GM18909 (cell line): Measurements from ENCODE around the gene APOBEC4.
A peak's percentile ranks its signal among the peaks of the same experiment; 100 is the strongest.
"Not testable (repeated sequence)": the region's sequence is repeated elsewhere in the genome, so short reads cannot be mapped to it uniquely, and the experiment has no call there.

Source experiments
- ATAC-seq: cut with Tn5 transposase; IDR thresholded peaks from one replicate; pipeline ENCODE4 v1.9.1; 2021; ENCODE audit warnings: mild to moderate bottlenecking; ENCODE audit not compliant: unreplicated experiment, poor library complexity

The APOBEC4 gene

DNA sequence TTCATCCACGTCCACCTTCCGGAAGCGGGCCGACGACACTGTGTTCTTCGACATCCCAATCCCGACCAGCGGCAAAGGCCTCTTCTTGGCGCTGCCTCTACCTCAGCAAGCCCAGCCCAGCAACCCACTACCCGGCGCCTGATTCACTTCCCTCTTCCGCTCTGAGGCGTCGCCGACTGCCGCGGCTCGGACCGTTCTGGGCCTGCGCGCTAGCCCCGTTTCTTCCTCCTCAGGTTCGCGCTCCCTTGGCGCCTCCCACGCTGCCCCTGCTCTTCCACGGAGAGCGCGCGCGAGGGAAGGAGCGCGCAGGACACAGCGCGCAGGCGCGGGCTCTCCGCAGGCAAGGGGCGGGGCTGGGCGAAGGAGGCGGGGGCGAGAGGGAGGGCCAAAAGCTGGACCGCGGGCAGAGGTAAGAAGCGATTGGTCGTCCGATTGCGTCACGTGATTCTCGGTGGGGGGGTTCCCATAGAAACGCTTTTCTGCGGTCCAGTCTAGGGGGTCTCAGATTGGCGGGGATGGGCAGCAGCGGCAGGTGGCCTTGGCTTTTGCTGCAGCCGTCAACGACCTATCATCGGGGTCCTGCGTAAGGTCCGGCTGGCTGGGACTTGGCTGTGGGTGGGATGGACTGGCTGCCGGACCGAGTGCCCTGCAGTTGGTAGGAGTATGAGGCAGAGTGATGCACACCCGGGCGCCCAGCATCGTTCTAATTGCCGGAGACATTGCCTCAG, 17.3 kb downstream of the APOBEC4 start, which contains the start of gene ARPC5:
Gene ARPC5, minus strand, starts transcription at position 178 of the 728 bp plus-strand sequence. Its CDS starts 124 bp downstream, at position 54.
- peak; percentile 88 for ATAC-seq

DNA sequence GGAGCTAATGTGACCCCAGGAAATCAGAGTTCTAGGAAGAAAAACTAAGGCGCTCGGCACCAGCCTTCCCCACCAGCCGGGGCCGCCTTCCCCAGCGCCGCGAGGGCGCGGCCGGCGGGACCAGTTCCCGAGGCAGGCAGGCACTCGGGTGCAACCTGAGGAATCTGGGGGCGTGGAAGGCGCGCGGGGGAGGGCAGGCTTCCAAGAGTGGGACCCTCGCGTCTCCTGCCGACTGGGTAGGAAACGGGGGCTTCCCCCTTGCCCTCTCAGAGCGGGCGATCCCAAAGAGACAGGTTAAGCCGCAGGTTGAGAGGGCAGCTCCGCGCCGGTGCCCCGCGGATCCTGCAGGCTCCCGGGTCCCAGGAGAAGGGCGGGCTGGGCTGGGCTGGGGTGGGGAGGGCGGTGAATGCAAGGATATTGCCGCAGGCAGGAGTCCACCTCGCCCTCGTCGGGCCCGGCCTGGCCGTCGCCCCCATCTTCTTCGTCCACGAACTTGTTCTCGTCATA, 18.0 kb downstream of the APOBEC4 start:
- ATAC-seq: peak; percentile 4

DNA sequence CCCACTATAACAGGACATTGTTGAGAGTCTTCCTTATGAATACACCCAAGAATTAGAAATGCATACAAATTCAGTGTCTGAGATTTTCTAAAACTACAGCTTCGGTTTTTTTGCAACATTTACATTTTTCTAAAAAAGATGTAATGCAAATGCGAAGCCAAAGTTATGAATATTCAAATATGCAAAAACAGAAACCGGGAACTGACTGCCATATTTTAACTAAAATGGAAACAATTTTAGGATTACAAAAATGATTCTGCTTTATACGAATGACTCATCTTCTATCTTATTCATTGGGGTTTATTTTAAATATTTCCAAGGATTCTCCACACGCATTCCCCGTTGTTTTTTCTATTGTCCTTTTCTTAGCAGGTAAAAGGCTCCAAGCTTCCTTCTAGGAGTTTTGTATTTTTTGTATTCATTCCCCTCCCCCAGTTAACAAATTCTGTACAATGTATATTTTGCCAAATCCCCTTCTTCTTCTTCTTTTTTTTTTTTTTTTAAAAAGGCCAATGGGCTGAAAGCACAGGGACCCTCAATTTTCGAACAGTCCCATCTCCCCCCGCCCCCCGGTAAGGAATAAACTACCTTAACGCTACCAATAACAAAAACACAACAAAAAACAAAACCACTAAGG, 18.6 kb downstream of the APOBEC4 start:
- ATAC-seq: no peak

GRCh38 chr1:183633676-183634343, 19.3 kb downstream of the APOBEC4 start:
- ATAC-seq: peak; percentile 52

DNA sequence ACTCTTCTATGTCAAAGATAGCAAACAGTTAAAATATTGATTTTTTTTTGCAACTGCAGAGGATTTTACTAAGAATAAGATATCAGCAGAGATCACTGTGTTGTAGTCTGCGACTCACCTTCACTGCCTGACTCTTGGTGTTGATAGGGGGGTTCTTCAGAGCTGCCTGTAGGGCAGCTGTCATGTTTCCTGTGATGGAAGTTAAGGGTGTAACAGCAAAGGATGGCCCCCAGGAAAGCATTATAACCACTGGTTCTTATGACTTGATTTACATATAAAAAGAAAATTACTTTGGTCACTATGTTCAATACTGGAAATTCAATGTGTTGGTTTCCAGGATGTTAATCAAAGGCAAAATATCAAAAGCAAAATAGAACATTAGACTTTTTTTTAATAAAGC, 20.2 kb downstream of the APOBEC4 start:
- no peak for ATAC-seq

GRCh38 chr1:183632114-183632513, 21.0 kb downstream of the APOBEC4 start:
- ATAC-seq: no peak

DNA sequence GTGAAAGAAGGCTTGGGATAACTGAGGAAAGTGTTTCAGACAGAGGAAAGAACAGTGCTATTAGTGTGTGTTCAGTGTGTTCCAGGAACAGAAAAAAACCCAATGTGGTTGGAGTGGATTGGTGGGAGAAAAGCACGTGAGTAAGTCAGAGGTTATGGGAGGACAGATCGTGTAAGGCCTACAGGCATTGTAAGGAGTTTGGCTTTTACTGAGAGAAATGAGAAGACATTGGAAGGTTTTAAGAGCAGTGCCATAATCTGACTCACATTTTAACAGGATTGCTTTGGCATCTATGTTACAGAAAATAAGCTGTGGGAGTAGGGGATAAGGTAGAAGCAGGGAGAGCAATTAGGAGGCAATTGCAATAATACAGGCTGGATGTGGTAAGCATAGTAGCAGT, 22.4 kb downstream of the APOBEC4 start:
- ATAC-seq: no peak

- no peak for ATAC-seq
These were observed 24.6 kb downstream of the APOBEC4 start for GRCh38 chr1:183628537-183628936.

- ATAC-seq: not testable (repeated sequence)
These were observed 26.9 kb downstream of the APOBEC4 start for GRCh38 chr1:183626236-183626635.

DNA sequence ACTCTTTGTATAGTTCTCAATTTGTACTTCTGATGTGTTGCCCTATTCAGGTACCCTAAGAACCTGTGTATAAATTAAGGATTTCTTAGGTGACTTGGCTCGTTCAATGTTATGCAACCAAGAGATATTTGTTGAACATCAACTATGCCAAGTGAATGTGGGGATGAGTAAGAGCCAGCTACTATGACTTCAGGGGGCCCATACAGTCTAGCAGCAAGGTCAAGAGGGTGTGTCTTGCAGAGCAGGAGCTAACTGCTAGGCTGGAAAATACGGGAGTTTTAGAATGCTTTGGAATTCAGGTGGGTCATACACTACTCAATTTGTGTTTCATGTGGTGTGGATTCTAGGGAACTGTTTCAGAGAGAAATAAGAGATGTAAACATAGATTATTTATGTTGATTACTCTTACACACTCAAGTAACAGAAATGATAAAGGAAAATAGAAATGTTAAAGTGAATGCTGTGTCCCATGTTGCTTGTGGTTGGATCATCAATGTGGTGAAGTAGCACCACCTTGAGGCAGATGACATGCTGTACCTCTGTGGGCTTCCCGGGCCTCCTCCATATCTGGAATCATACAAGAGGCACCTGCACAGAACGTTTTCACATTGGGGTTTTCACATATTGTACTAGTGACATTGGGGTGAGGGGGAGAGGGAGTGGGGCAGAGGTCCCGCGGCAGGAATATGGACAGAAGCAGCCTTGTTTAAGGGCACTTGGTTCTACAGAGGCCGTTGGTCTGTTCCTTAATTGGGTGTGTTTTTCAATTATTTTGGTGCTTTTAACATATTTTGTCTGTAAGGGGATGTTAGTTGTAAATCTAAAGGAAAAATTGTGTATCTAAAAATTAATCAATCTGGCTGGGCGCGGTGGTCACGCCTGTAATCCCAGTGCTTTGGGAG, 30.0 kb downstream of the APOBEC4 start:
- peak; percentile 85 for ATAC-seq

GRCh38 chr1:183622013-183622412, 31.1 kb downstream of the APOBEC4 start:
- no peak for ATAC-seq

GRCh38 chr1:183620311-183620710, 32.8 kb downstream of the APOBEC4 start:
- ATAC-seq: no peak

DNA sequence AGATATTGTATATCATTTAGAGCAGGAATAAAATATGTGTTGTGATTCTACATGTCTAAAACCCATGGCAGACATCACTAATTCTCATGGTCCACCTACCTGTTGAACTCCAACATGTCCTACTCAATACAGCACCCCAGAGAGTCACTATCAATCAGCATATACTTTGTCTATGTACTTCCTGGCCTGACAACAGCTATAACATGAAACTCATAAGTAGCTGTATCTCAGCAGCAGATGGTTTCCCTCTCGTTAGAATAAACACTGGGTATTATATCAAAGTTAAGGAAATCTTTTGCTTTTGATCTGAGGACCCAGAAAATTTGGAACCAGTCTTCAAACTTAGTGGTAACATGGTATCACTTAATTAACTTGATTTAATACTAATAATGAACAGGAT, 33.3 kb downstream of the APOBEC4 start:
- ATAC-seq: no peak

GRCh38 chr1:183618202-183618601, 34.9 kb downstream of the APOBEC4 start:
- not testable (repeated sequence) for ATAC-seq

- not testable (repeated sequence) for ATAC-seq
These were observed 40.1 kb downstream of the APOBEC4 start for GRCh38 chr1:183612975-183613374.

DNA sequence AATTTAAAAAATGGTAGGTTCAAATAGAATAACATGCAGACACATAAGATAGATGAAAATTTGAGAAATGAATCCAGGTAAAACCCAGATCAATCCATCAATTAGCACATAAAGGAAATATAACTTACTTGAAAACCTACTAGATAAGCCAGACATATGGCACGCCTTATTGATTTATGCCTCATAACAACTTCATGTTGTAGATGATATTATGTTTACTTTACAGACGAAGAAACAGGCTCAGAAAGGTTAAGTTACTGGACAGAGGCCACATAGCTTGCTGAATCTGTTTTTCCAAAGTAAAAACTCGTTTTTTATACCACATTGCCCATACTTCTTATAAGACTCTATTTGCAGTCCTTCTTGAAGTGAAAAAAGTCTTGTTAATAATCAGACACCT, 40.7 kb downstream of the APOBEC4 start:
- ATAC-seq: no peak

- no peak for ATAC-seq
These were observed 42.1 kb downstream of the APOBEC4 start for GRCh38 chr1:183611021-183611420.

- ATAC-seq: no peak
These were observed 43.2 kb downstream of the APOBEC4 start for GRCh38 chr1:183609759-183610452.

DNA sequence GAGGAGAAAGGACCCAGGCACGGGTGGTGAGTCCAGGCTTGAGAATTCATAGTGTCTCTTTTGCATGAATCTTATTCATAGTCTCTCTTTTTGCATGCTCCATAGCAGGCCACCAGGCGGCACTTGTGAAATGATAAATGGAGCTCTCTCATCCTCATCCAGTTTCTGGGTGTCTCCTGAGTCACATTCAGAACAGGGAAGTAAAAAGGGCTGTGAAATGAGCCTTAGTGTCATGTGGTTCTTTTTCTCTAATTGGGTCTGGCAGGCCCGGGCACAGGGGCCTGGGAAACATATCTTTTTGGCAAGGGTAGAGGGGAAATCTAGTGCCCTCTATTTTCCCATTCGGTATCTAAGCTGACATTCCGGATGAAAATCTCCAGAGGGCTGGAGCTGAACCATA, 43.8 kb downstream of the APOBEC4 start:
- peak; percentile 40 for ATAC-seq
